Measurements from ENCODE around the gene NDUFS2.
A peak's percentile ranks its signal among the peaks of the same experiment; 100 is the strongest.

The NDUFS2 gene

GRCh38 chr1:161188381-161188780 lies 13.8 kb upstream of the NDUFS2 start:
- no peak for DNase-seq (ENCODE audit: low read depth)
- no peak for TF ChIP-seq CTCF (conservative IDR thresholded peaks at IDR 0.05; ENCODE audit: low read depth, low read length)
- H3K4me3 ChIP-seq (ENCODE audit: low read length), result no peak overlapping the region

- H3K4me3 ChIP-seq (ENCODE audit: low read length), result no peak overlapping the region
- no peak for DNase-seq (ENCODE audit: low read depth)
- TF ChIP-seq CTCF (conservative IDR thresholded peaks at IDR 0.05; ENCODE audit: low read depth, low read length), result no peak
These were observed 13.1 kb upstream of the NDUFS2 start for GRCh38 chr1:161189036-161189435.

DNA sequence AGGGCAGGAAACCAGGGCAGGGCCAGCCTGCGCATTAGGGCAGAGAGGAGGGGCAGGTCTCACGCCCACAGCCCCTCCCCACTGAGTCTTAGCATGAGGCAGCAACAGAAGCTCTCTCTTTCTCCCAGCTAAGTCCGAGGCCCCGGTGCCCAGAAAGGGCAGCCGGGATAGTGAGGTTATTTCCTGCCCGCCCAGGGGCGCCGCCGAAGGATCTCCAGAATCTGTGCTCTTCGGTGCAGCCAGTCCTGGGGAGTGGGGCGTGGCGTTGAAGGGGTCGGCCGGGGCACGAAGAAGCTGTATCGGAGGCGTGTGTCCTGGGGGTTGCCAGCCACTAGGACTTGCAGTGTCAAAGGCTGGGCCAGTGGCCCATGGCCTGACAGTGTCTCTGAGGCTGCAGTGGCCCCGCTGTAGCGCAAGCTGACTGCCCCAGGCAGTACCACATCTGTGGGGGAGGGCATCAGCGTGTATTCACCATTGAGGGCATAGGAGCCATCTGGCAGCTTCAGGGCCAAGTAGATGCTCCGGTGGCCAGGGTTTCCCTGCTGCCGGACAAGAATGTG lies 11.1 kb upstream of the NDUFS2 start:
- no peak overlapping the region for H3K4me3 ChIP-seq (ENCODE audit: low read length)
- no peak for TF ChIP-seq CTCF (conservative IDR thresholded peaks at IDR 0.05; ENCODE audit: low read depth, low read length)
- no peak for DNase-seq (ENCODE audit: low read depth)

- TF ChIP-seq CTCF (conservative IDR thresholded peaks at IDR 0.05; ENCODE audit: low read depth, low read length), result no peak
- no peak for DNase-seq (ENCODE audit: low read depth)
- H3K4me3 ChIP-seq (ENCODE audit: low read length), result no peak overlapping the region
These were observed 10.2 kb upstream of the NDUFS2 start for GRCh38 chr1:161191971-161192370.

GRCh38 chr1:161192476-161193465 lies 9.4 kb upstream of the NDUFS2 start:
- no peak overlapping the region for H3K4me3 ChIP-seq (ENCODE audit: low read length)
- DNase-seq (ENCODE audit: low read depth), result no peak
- TF ChIP-seq CTCF (conservative IDR thresholded peaks at IDR 0.05; ENCODE audit: low read depth, low read length), result peak; percentile 96

- TF ChIP-seq CTCF (conservative IDR thresholded peaks at IDR 0.05; ENCODE audit: low read depth, low read length), result no peak
- H3K4me3 ChIP-seq (ENCODE audit: low read length), result no peak overlapping the region
- DNase-seq (ENCODE audit: low read depth), result no peak
These were observed 8.5 kb upstream of the NDUFS2 start for GRCh38 chr1:161193561-161194235.

Measured in retinal pigment epithelial cell (primary cell).